ENCODE data around the gene PRCD.

GRCh38 chr17:76542984-76543383 is 3.1 kb downstream of the PRCD start:
- no peak for TF ChIP-seq CTCF (IDR thresholded peaks at IDR 0.05)
- TF ChIP-seq POLR2A (IDR thresholded peaks at IDR 0.05): no peak
